ENCODE results near the gene HCN3. TPM values are rescaled to one million over a fixed set of nuclear protein-coding genes. Genes with fewer than 3 reads are reported as not detected.

The HCN3 gene
- polyA plus RNA-seq (2012; ENCODE audit: insufficient read length, low read depth): 3.0 TPM

DNA sequence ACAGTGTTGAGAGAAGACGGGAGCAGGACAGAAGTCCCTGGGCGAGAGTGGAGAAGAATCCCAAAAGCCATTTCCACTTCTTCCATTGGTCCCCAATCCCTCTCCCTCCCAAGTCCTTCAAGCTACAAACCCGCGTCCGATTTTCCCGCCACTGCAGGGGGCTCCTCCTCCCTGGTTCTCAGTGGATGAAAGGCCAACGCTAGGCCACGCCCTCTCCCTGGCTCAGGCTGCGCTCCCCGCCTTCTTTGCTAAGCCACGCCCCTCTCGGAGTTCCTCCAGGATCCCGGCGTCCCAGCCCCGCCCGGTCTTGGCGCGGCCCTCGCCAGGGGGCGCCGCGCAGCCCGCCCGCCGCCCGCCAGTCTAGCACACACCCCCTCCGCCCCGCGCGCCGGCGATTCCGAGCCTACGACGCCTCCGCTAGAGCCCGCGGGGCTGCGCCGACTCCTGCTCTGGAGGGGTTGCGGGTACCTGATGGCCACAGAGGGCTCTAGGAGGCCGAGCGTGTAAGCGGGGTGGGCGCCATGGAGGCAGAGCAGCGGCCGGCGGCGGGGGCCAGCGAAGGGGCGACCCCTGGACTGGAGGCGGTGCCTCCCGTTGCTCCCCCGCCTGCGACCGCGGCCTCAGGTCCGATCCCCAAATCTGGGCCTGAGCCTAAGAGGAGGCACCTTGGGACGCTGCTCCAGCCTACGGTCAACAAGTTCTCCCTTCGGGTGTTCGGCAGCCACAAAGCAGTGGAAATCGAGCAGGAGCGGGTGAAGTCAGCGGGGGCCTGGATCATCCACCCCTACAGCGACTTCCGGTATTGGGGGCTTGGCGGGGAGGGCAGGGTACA is at the start of gene HCN3:
HCN3 (plus strand) TSS at position 394 of the 832 bp plus-strand sequence; CDS start at position 522, 128 bp downstream.
- no peak for TF ChIP-seq POLR2AphosphoS5 (IDR thresholded peaks at IDR 0.05; ENCODE audit: low read depth, low read length)
- peak in 1 of 2 experiments; percentile 59; a peak in 2 of 4 replicates for TF ChIP-seq REST (IDR thresholded peaks at IDR 0.05; ENCODE audit: insufficient read depth in 1 of 2, low read depth in 2 of 2, low read length in 2 of 2)
- 0 out of 2 replicates have a peak, but pooled peaks have one; percentile 26 for TF ChIP-seq SIN3A (IDR thresholded peaks at IDR 0.05; ENCODE audit: borderline replicate concordance, insufficient read depth, low read length)
- TF ChIP-seq FOXP2 (optimal IDR thresholded peaks at IDR 0.05; ENCODE audit: borderline replicate concordance, extremely low read depth, extremely low read length, insufficient read depth): peak; percentile 42

GRCh38 chr1:155228096-155228427 is 49.2 kb upstream of the HCN3 start:
- no peak for TF ChIP-seq FOXP2 (optimal IDR thresholded peaks at IDR 0.05; ENCODE audit: borderline replicate concordance, extremely low read depth, extremely low read length, insufficient read depth)
- no peak for TF ChIP-seq SIN3A (IDR thresholded peaks at IDR 0.05; ENCODE audit: borderline replicate concordance, insufficient read depth, low read length)
- TF ChIP-seq POLR2AphosphoS5 (IDR thresholded peaks at IDR 0.05; ENCODE audit: low read depth, low read length): no peak
- no peak for TF ChIP-seq TAF1 (IDR thresholded peaks at IDR 0.05; ENCODE audit: borderline replicate concordance, insufficient read depth, low read length)
- no peak for TF ChIP-seq REST (IDR thresholded peaks at IDR 0.05; ENCODE audit: insufficient read depth in 1 of 2, low read depth in 2 of 2, low read length in 2 of 2)

- no peak for TF ChIP-seq POLR2AphosphoS5 (IDR thresholded peaks at IDR 0.05; ENCODE audit: low read depth, low read length)
- no peak for TF ChIP-seq SIN3A (IDR thresholded peaks at IDR 0.05; ENCODE audit: borderline replicate concordance, insufficient read depth, low read length)
- TF ChIP-seq REST (IDR thresholded peaks at IDR 0.05; ENCODE audit: insufficient read depth in 1 of 2, low read depth in 2 of 2, low read length in 2 of 2): no peak
- no peak for TF ChIP-seq FOXP2 (optimal IDR thresholded peaks at IDR 0.05; ENCODE audit: borderline replicate concordance, extremely low read depth, extremely low read length, insufficient read depth)
- no peak for TF ChIP-seq TAF1 (IDR thresholded peaks at IDR 0.05; ENCODE audit: borderline replicate concordance, insufficient read depth, low read length)
Observed at GRCh38 chr1:155236451-155236850, 40.8 kb upstream of the HCN3 start.

- TF ChIP-seq REST (IDR thresholded peaks at IDR 0.05; ENCODE audit: insufficient read depth in 1 of 2, low read depth in 2 of 2, low read length in 2 of 2): no peak
- no peak; the same call in 1 of the 2 replicates for TF ChIP-seq POLR2AphosphoS5 (IDR thresholded peaks at IDR 0.05; ENCODE audit: low read depth, low read length)
- TF ChIP-seq SIN3A (IDR thresholded peaks at IDR 0.05; ENCODE audit: borderline replicate concordance, insufficient read depth, low read length): peak; percentile 99
- peak; percentile 41; the same call in 1 of the 2 replicates for TF ChIP-seq TAF1 (IDR thresholded peaks at IDR 0.05; ENCODE audit: borderline replicate concordance, insufficient read depth, low read length)
- TF ChIP-seq FOXP2 (optimal IDR thresholded peaks at IDR 0.05; ENCODE audit: borderline replicate concordance, extremely low read depth, extremely low read length, insufficient read depth): no peak
Observed at GRCh38 chr1:155241069-155241679, 36.1 kb upstream of the HCN3 start.
